Adrenal gland (tissue), 12 donors: ENCODE results near the gene INSYN2A. TPM values are rescaled to one million over a fixed set of nuclear protein-coding genes. Genes with fewer than 3 reads are reported as not detected.

Source experiments
- DNase-seq, 7 donors: peaks; one replicate each; pipeline ENCODE4 v3.0.0-alpha.2; 2019 to 2020
- H3K27ac ChIP-seq, 5 donors: fragments of 200-600 bp; sonication (generic) in 4 of 5; 1 replicate in 3 of 5; 2 replicates in 2 of 5; pipeline versions ENCODE4 v1.5.1 to v1.8.0; 2016 to 2020; ENCODE audit warnings: mild to moderate bottlenecking in 1 of 5
- H3K27me3 ChIP-seq: fragments of 200-600 bp; 2 replicates; pipeline ENCODE4 v1.8.0; 2021
- H3K36me3 ChIP-seq, 2 donors: fragments of 200-600 bp; replicated peaks in 1 of 2; 1 replicate in 1 of 2; 2 replicates in 1 of 2; pipeline versions ENCODE4 v1.5.1 to v1.8.0; 2018 to 2022
- H3K4me1 ChIP-seq, 2 donors: fragments of 200-600 bp; replicated peaks in 1 of 2; 1 replicate in 1 of 2; 2 replicates in 1 of 2; pipeline versions ENCODE4 v1.5.1 to v1.8.0; 2018 to 2021
- H3K4me3 ChIP-seq, 4 donors: fragments of 200-600 bp; sonication (generic) in 3 of 4; one replicate each; pipeline ENCODE4 v1.5.1; 2016 to 2018
- H3K9me3 ChIP-seq, 3 donors: fragments of 200-600 bp; sonication (generic) in 1 of 3; replicated peaks in 1 of 3; 1 replicate in 2 of 3; 2 replicates in 1 of 3; pipeline versions ENCODE4 v1.5.1 to v1.8.0; 2016 to 2021
- POLR2A ChIP-seq, 2 donors: fragments of 450-650 bp; IDR thresholded peaks; one replicate each; pipeline ENCODE4 v1.6.1; 2017; ENCODE audit warnings: antibody characterized with exemption in 2 of 2, mild to moderate bottlenecking in 2 of 2, moderate library complexity in 1 of 2
- WGBS, 4 donors: extraction: QIAGEN DNeasy Blood & Tissue Kit in 2 of 4; methylation state at CpG; one replicate each; pipeline versions ENCODE4 v1.1.5 to v1.1.7; 2013 to 2017; 5-methylcytosine and 5-hydroxymethylcytosine counted together
- intact Hi-C, 2 donors: fragments of 100-400 bp; cut with DNase I; formaldehyde crosslinking; loops; one replicate each; pipeline versions ENCODE4 v1.14.1 to v1.15.0; 2022 to 2023
- polyA plus RNA-seq, 3 donors: library from polyadenylated mRNA; stranded (reverse); fragments of 200-250 nt in 2 of 3; fragments of 350-450 nt in 1 of 3; fragmentation: Illumina TruSeq in 1 of 3; extraction: RNeasy Lipid Tissue Mini Kit (QIAGEN cat#74804) in 1 of 3; gene quantifications; one replicate each; pipeline ENCODE4 v1.2.3, GENCODE V29; 2013 to 2014
- total RNA-seq, 9 donors: library from RNA; depleted of rRNA in 4 of 9; stranded (reverse); fragments of >200 nt in 4 of 9; fragments of 120-200 nt in 1 of 9; fragmentation: NEBNext Ultra II Directional in 1 of 9; extraction: Animal tissue kit (Norgen Biotek cat#: 25700) in 1 of 9; gene quantifications; one replicate each; pipeline versions ENCODE4 v1.1.0 to v1.2.4, GENCODE V29; 2013 to 2023
- TF ChIP-seq, protein P1 (sequence below), 6 experiments: fragments of 450-650 bp in 4 of 6; fragments of 200-600 bp in 2 of 6; sonication (generic) in 1 of 6; IDR thresholded peaks; 1 replicate in 5 of 6; 2 replicates in 1 of 6; pipeline versions ENCODE4 v1.5.1 to v1.8.0; 2016 to 2021; ENCODE audit warnings: antibody characterized with exemption in 6 of 6, mild to moderate bottlenecking in 2 of 6, moderate library complexity in 1 of 6
- donor health status: healthy with polysubstance abuse.
- donor health status: Bipolar disorder and iron deficiency.
- donor health status: DM: yes; HTN: yes; CAD: no.
- donor health status: DM: no; HTN: no; CAD: no.
- donor health status: DM: no; HTN: no; CAD: no.
- donor health status: DM: yes; HTN: yes; CAD: no.

The INSYN2A gene
- total and polyA plus RNA-seq, 12 donors, result 0.07 to 0.08 TPM; not detected in 10

DNA sequence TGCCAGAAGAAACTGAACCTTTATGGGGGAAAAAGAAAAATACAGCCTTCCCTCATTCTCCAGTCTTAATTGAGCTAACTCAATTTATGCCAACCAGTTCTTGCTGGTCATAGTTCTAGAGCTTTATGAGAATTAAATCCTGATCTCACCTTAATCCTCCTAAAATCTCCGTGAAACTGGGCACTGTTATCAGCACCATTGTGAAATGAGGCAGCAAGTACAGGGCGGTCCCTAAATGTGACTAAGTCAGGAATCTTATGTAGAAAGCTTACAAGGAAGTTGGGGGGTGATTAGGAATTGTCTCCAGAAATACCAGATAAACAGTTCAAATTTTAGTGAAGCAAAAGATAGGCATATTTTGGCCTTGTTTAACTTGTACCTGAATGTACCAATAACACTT, 10.7 kb upstream of the INSYN2A start:
- Histone ChIP-seq H3K27me3 (no peaks in the 10 kb centered on the region), H3K4me3 (no peak overlapping the region), H3K27ac (no peak overlapping the region), H3K36me3 (no peaks in the 10 kb centered on the region), H3K4me1 (no peaks in the 10 kb centered on the region), H3K9me3 (no peaks in the 10 kb centered on the region)
- WGBS, 4 donors, result 93 to 99% (median 96%) methylated on average over 2 of the region's 2 CpGs
- TF ChIP-seq, protein P1, sequence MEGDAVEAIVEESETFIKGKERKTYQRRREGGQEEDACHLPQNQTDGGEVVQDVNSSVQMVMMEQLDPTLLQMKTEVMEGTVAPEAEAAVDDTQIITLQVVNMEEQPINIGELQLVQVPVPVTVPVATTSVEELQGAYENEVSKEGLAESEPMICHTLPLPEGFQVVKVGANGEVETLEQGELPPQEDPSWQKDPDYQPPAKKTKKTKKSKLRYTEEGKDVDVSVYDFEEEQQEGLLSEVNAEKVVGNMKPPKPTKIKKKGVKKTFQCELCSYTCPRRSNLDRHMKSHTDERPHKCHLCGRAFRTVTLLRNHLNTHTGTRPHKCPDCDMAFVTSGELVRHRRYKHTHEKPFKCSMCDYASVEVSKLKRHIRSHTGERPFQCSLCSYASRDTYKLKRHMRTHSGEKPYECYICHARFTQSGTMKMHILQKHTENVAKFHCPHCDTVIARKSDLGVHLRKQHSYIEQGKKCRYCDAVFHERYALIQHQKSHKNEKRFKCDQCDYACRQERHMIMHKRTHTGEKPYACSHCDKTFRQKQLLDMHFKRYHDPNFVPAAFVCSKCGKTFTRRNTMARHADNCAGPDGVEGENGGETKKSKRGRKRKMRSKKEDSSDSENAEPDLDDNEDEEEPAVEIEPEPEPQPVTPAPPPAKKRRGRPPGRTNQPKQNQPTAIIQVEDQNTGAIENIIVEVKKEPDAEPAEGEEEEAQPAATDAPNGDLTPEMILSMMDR (IDR thresholded peaks at IDR 0.05), result no peak
- no peak for TF ChIP-seq POLR2A (IDR thresholded peaks at IDR 0.05)
- DNase-seq, result no peak
- intact Hi-C loops, result no loop called here

DNA sequence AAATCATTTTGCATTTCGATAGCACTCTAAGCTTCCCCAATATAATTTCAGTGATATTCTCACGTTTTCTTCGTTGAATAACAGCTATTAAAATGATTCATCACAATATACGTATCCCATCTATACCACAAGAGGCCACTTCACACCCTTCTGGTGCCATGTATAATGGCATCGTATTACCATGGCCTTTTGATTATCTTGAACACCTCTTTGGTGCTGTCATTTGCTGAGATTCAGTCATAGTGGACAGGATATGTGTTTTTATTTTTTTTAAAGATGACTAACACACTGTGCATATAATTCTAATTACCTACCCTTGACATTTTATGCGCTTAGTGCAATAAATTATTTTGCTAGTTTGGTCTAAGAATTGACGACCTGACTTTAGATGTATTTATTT, 6.7 kb upstream of the INSYN2A start:
- intact Hi-C loops, result no loop called here
- no peaks in the 10 kb centered on the region for H3K27me3 ChIP-seq
- 69 to 78% (median 73%) methylated on average over 7 of the region's 7 CpGs for WGBS, 4 donors
- H3K4me1 ChIP-seq, result no peaks in the 10 kb centered on the region
- no peak for DNase-seq
- no peak overlapping the region for H3K4me3 ChIP-seq
- no peaks in the 10 kb centered on the region for H3K9me3 ChIP-seq
- H3K36me3 ChIP-seq, result no peaks in the 10 kb centered on the region
- TF ChIP-seq, protein P1 (IDR thresholded peaks at IDR 0.05), result no peak
- no peak for TF ChIP-seq POLR2A (IDR thresholded peaks at IDR 0.05)
- H3K27ac ChIP-seq, result no peak overlapping the region

DNA sequence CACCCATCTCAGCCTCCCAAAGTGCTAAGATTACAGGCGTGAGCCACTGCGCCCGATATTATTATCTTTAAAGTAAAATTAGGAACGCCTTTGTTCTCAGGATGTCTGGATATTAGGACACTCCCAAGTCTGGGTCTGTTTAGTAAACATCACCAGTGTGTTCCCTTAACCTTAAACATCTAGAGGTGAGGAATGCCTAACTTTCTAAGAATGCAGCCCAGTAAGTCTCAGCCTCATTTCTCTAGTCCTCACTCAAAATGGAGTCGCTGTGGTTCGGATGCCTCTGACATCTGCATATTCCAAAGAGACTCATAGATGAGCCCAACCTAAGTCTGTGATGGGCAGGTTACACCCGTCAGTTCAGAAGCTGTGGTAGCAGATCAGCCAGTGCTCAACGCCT, 4.3 kb upstream of the INSYN2A start:
- no peak overlapping the region for H3K4me3 ChIP-seq
- H3K27me3 ChIP-seq, result no peaks in the 10 kb centered on the region
- no peak for DNase-seq
- H3K9me3 ChIP-seq, result no peaks in the 10 kb centered on the region
- intact Hi-C loops, result no loop called here
- WGBS, 4 donors, result 95 to 98% (median 95%) methylated on average over 7 to 8 of the region's 8 CpGs
- H3K36me3 ChIP-seq, result no peaks in the 10 kb centered on the region
- H3K27ac ChIP-seq, result no peak overlapping the region
- H3K4me1 ChIP-seq, result peaks cover 2% of the 10 kb centered on the region in 2 donors
- TF ChIP-seq POLR2A (IDR thresholded peaks at IDR 0.05), result no peak
- TF ChIP-seq, protein P1 (IDR thresholded peaks at IDR 0.05), result no peak

- no peak overlapping the region for H3K27ac ChIP-seq
- peaks cover 8 to 12% of the 10 kb centered on the region in 2 donors for H3K4me1 ChIP-seq
- intact Hi-C loops, result no loop called here
- H3K27me3 ChIP-seq, result peaks cover 7% of the 10 kb centered on the region
- 91 to 97% (median 95%) methylated on average over 2 of the region's 2 CpGs for WGBS, 4 donors
- no peaks in the 10 kb centered on the region for H3K9me3 ChIP-seq
- DNase-seq, result no peak
- TF ChIP-seq, protein P1 (IDR thresholded peaks at IDR 0.05), result no peak
- TF ChIP-seq POLR2A (IDR thresholded peaks at IDR 0.05), result no peak
- no peak overlapping the region for H3K4me3 ChIP-seq
- no peaks in the 10 kb centered on the region for H3K36me3 ChIP-seq
Measured at GRCh38 chr10:127198721-127199120, 2.3 kb upstream of the INSYN2A start.
